Large intestine (tissue), 3 donors: ENCODE data around the gene HTR2B. TPM values are rescaled to one million over a fixed set of nuclear protein-coding genes. Genes with fewer than 3 reads are reported as not detected.
A peak's percentile ranks its signal among the peaks of the same experiment; 100 is the strongest.
"Not testable (repeated sequence)": the region's sequence is repeated elsewhere in the genome, so short reads cannot be mapped to it uniquely, and the experiment has no call there.

ENCODE experiments used
- DNase-seq, 2 donors: peaks; one replicate each; pipeline versions ENCODE4 v3.0.0 to v3.0.0-alpha.2; 2013
- H3K27ac ChIP-seq: one replicate; pipeline ENCODE4 v1.5.1; 2013; ENCODE audit warnings: low read length
- H3K27me3 ChIP-seq: 2 replicates; pipeline ENCODE4 v1.6.1; 2013; ENCODE audit warnings: low read length; ENCODE audit not compliant: control insufficient read depth, insufficient read depth
- H3K36me3 ChIP-seq: 2 replicates; pipeline ENCODE4 v1.6.1; 2013; ENCODE audit warnings: low read length; ENCODE audit not compliant: control insufficient read depth, insufficient read depth
- H3K4me1 ChIP-seq: one replicate; pipeline ENCODE4 v1.6.1; 2013; ENCODE audit warnings: low read length; ENCODE audit not compliant: control insufficient read depth, insufficient read depth
- H3K4me3 ChIP-seq: one replicate; pipeline ENCODE4 v1.5.1; 2013; ENCODE audit warnings: low read length
- H3K9me3 ChIP-seq: one replicate; pipeline ENCODE4 v1.6.1; 2013; ENCODE audit warnings: mild to moderate bottlenecking, low read depth, low read length, moderate library complexity; ENCODE audit not compliant: control insufficient read depth
- WGBS: methylation state at CpG from one replicate; pipeline ENCODE4 v1.1.5; 2013; ENCODE audit warnings: low lambda C conversion rate; ENCODE audit not compliant: insufficient coverage; 5-methylcytosine and 5-hydroxymethylcytosine counted together
- polyA plus RNA-seq: library from polyadenylated mRNA; unstranded; fragments of 120-200 nt; gene quantifications from one replicate; pipeline ENCODE4 v1.2.1, GENCODE V29; 2013

HTR2B gene
- polyA plus RNA-seq, 1 donor = 6.7 TPM

- peaks cover 11% of the 10 kb centered on the region for H3K4me1 ChIP-seq
- WGBS = 40% methylated on average over 1 of the region's 2 CpGs
- no peak for DNase-seq
- H3K27me3 ChIP-seq = no peaks in the 10 kb centered on the region
- H3K9me3 ChIP-seq = no peaks in the 10 kb centered on the region
- H3K4me3 ChIP-seq = no peak overlapping the region
- peaks cover 1% of the 10 kb centered on the region for H3K36me3 ChIP-seq
- H3K27ac ChIP-seq = no peak overlapping the region
Observed at GRCh38 chr2:231118614-231118942, 6.3 kb downstream of the HTR2B start.

- no peak overlapping the region for H3K4me3 ChIP-seq
- H3K4me1 ChIP-seq = peaks cover 7% of the 10 kb centered on the region
- H3K27ac ChIP-seq = no peak overlapping the region
- H3K36me3 ChIP-seq = peaks cover 4% of the 10 kb centered on the region
- no peaks in the 10 kb centered on the region for H3K9me3 ChIP-seq
- 33% methylated on average over 3 of the region's 4 CpGs for WGBS
- H3K27me3 ChIP-seq = no peaks in the 10 kb centered on the region
- no peak for DNase-seq
Observed at GRCh38 chr2:231117922-231118613, 6.8 kb downstream of the HTR2B start.

GRCh38 chr2:231117148-231117547 lies 7.7 kb downstream of the HTR2B start:
- H3K4me1 ChIP-seq = peaks cover 7% of the 10 kb centered on the region
- no peak for DNase-seq
- H3K27ac ChIP-seq = no peak overlapping the region
- no peak overlapping the region for H3K4me3 ChIP-seq
- no peaks in the 10 kb centered on the region for H3K9me3 ChIP-seq
- H3K27me3 ChIP-seq = no peaks in the 10 kb centered on the region
- H3K36me3 ChIP-seq = peaks cover 7% of the 10 kb centered on the region
- 75% methylated on average over 1 of the region's 1 CpG for WGBS

- Histone ChIP-seq H3K36me3 (peaks cover 7% of the 10 kb centered on the region), H3K4me3 (no peak overlapping the region), H3K9me3 (no peaks in the 10 kb centered on the region), H3K27ac (no peak overlapping the region), H3K27me3 (no peaks in the 10 kb centered on the region), H3K4me1 (no peaks in the 10 kb centered on the region)
- DNase-seq = no peak
- whole genome bisulfite sequencing = 100% methylated on average over 1 of the region's 2 CpGs
Observed at GRCh38 chr2:231115651-231116050, 9.2 kb downstream of the HTR2B start.

- DNase-seq = no peak
- Histone ChIP-seq H3K4me3 (no peak overlapping the region), H3K36me3 (peaks cover 20% of the 10 kb centered on the region), H3K27ac (no peak overlapping the region), H3K4me1 (no peaks in the 10 kb centered on the region), H3K27me3 (no peaks in the 10 kb centered on the region), H3K9me3 (no peaks in the 10 kb centered on the region)
- 96% methylated on average over 3 of the region's 5 CpGs for WGBS
Observed at GRCh38 chr2:231113489-231113888, 11.4 kb downstream of the HTR2B start.

- H3K4me3 ChIP-seq = no peak overlapping the region
- H3K27ac ChIP-seq = no peak overlapping the region
- 100% methylated on average over 1 of the region's 1 CpG for WGBS
- H3K27me3 ChIP-seq = no peaks in the 10 kb centered on the region
- no peak for DNase-seq
- peaks cover 21% of the 10 kb centered on the region for H3K36me3 ChIP-seq
- H3K9me3 ChIP-seq = no peaks in the 10 kb centered on the region
- no peaks in the 10 kb centered on the region for H3K4me1 ChIP-seq
Observed at GRCh38 chr2:231111987-231112386, 12.9 kb downstream of the HTR2B start.

GRCh38 chr2:231110551-231110950 lies 14.3 kb downstream of the HTR2B start:
- H3K27ac ChIP-seq = no peak overlapping the region
- no CpG with 5 or more reads among the region's 1 CpG for WGBS
- peaks cover 21% of the 10 kb centered on the region for H3K36me3 ChIP-seq
- DNase-seq = peak in 1 of 2 donors; percentile 33
- no peaks in the 10 kb centered on the region for H3K9me3 ChIP-seq
- H3K27me3 ChIP-seq = no peaks in the 10 kb centered on the region
- H3K4me3 ChIP-seq = no peak overlapping the region
- H3K4me1 ChIP-seq = no peaks in the 10 kb centered on the region

GRCh38 chr2:231104115-231104713 lies 20.6 kb downstream of the HTR2B start:
- 25% methylated on average over 2 of the region's 3 CpGs for WGBS
- H3K4me3 ChIP-seq = no peak overlapping the region

GRCh38 chr2:231102772-231103171 lies 22.1 kb downstream of the HTR2B start:
- Histone ChIP-seq H3K36me3 (peaks cover 34% of the 10 kb centered on the region), H3K4me3 (no peak overlapping the region), H3K27ac (no peak overlapping the region), H3K27me3 (no peaks in the 10 kb centered on the region), H3K9me3 (peaks cover 36% of the 10 kb centered on the region), H3K4me1 (no peaks in the 10 kb centered on the region)
- DNase-seq = no peak
- no CpG with 5 or more reads among the region's 2 CpGs for WGBS

More at GRCh38 chr2:231104115-231104713, 20.6 kb downstream of the HTR2B start:
- H3K4me1 ChIP-seq = no peaks in the 10 kb centered on the region
- H3K27me3 ChIP-seq = no peaks in the 10 kb centered on the region
- peak; percentile 43 to 61 for DNase-seq
- peaks cover 32% of the 10 kb centered on the region for H3K36me3 ChIP-seq
- H3K9me3 ChIP-seq = peaks cover 22% of the 10 kb centered on the region
- no peak overlapping the region for H3K27ac ChIP-seq

GRCh38 chr2:231100990-231101389 lies 23.9 kb downstream of the HTR2B start:
- DNase-seq = no peak
- Histone ChIP-seq H3K4me1 (no peaks in the 10 kb centered on the region), H3K27me3 (no peaks in the 10 kb centered on the region), H3K9me3 (peaks cover 46% of the 10 kb centered on the region), H3K4me3 (no peak overlapping the region), H3K27ac (no peak overlapping the region), H3K36me3 (peaks cover 45% of the 10 kb centered on the region)
- WGBS = 50% methylated on average over 2 of the region's 4 CpGs

GRCh38 chr2:231100321-231100720 lies 24.5 kb downstream of the HTR2B start:
- no CpG with 5 or more reads among the region's 2 CpGs for WGBS
- not testable (repeated sequence) for H3K27ac ChIP-seq

More at GRCh38 chr2:231100321-231100720, 24.5 kb downstream of the HTR2B start:
- DNase-seq, H3K4me1 ChIP-seq, H3K27me3 ChIP-seq, H3K4me3 ChIP-seq: not testable (repeated sequence)
- Histone ChIP-seq H3K9me3 (peaks cover 52% of the 10 kb centered on the region), H3K36me3 (peaks cover 51% of the 10 kb centered on the region)
